Activated naive CD4-positive, alpha-beta T cell treated with anti-CD3 and anti-CD28 coated beads, Interleukin-2, amount 50 U/mL, for 16 hours (primary cell): ENCODE data around the gene CSF3R.
"Not testable (repeated sequence)": the region's sequence is repeated elsewhere in the genome, so short reads cannot be mapped to it uniquely, and the experiment has no call there.

Experiments used
- DNase-seq: peaks from one replicate; pipeline ENCODE4 v3.0.0-alpha.2; 2020

The CSF3R gene

DNA sequence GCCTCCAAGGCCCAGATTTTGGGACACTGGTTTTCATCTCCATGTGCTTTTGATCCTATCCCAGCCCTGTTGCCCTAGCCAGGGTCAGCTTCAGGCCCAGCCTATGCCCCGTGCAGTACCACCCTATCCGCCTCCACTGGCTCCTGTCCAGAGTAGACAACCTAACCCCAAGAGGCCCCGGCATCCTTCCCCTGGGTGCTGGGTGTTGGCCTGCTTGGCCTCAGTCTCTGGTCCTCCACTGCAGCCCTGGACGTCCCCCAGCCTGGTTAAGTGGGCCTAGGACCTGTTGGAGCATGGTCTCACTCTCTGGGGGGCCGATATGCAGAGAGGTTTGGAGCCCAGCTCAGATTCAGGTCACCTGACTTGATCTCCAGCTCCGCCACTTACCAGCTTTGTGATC lies 1.6 kb downstream of the CSF3R start:
- DNase-seq, result no peak

DNA sequence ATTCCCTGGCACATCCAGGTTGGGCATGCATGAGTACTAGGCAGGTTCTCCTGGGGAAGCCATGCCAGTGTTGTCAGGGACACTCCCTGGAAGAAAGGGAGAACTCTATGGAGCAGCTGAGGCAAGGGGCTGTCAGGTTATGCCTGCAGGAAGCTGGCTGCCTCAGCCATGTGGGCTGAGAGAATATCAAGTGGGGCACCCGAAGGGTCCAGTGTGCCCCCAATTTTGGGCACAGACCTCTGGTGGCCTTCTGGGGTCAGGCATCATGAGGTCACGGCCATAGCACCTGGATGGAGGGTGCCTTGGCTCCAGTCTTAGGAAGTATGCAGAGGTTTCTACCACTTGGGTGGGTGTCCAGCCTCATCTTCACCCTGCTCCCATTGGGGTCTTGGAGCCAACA lies 2.6 kb downstream of the CSF3R start:
- no peak for DNase-seq

DNA sequence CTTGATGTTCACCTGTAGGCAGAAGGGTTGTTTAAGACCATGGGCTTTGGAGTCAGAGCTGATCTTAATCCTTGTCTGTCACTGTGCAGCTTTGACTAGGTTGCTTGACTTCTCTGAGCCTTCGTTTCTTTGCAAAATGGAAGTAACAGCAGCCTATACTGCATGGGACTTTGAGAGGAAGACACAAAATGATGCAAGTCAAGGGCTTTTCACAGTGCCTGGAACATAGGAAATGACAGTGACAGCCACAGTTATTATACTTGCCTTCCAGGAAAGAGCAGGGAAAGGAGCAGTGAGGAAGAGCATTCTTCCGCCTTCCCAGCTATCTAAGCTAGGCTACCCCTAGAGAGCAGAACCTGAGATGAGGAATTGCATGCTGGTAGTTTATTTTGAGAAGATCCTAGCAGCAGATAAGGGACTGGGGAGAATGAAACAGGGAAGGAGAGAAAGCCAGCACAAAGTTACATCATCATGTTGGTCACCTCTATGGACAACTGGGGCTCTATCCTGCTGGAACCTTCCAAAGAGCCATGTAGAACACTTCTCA lies 3.1 kb downstream of the CSF3R start:
- no peak for DNase-seq

DNA sequence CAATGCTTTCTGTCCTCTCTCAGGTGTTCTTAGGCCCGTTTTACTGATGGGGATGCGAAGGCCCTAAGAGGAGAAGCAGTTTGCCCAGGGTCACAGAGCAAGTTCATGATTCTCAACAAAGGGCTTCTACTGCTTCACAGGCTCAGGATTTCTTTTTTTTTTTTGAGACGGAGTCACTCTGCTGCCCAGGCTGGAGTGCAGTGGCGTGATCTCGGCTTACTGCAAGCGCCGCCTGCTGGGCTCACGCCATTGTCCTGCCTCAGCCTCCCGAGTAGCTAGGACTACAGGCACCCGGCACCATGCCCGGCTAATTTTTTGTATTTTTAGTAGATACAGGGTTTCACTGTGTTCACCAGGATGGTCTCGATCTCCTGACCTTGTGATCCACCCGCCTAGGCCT lies 5.1 kb downstream of the CSF3R start:
- not testable (repeated sequence) for DNase-seq

DNA sequence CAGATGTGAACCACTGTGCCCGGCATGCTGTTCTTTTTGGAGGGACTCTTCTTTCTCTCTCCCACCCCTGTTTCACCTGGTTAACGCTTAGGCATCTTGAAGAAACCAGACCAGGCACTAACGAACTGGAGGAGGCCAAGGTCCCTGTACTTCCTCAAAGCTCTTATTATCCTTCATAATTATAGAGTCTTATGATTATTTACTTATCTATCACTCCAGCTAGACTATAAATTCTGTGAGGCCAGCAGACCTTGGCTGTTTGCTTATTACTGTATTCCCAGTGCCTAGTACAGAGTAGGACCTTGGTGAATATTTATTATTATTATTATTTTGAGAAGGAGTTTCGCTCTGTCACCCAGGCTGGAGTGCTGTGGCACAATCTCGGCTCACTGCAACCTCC lies 5.8 kb downstream of the CSF3R start:
- DNase-seq, result no peak

DNA sequence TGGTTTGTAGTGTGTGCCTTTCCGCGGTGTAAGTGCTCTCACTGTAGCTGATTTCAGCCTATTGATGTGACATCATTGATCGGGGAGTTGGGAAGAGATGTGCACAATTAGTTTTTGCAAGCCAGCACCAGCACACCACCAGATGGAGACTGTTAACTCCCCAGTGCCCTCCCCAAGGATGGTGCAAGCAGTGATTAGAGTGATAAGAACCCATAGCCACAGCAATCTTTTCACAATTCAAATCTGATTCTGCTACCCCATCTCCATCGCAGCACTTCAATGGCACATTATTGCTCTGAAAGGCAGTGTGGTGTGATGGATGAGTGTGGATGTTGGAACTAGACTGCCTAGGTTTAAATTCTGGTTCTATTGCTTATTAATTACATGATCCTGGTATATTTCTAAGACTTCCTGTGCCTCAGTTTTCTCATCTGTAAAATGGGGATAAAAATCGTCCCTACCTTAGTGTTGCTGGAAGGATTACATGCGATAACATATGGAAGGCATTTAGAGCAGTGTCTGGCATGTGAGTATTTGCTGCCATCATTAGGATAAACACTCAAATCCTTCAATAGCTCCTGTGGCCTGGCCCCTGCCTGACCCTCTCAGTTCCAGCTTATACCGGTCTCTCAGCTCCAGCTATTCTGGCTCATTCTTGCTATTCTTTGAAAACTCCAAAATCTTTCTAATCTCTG lies 6.7 kb downstream of the CSF3R start:
- DNase-seq, result no peak

DNA sequence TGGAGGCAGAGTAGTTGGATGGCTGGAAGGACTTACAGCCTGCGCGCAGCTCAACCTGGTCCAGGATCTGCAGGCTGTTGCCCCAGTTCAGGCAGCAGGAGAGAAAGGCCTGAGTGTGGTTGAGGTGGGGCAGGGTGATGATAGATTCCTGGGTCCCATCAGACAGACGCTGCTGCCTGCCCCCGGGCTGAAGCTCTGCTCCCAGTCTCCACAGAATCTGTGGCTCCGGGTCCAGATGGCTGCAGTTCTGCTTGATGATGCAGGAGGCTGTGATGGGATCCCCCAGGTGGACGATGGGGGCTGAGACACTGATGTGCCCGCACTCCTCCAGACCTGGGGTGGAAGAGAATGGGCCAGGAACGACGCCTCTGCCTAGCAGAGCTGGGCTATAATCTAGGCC lies 7.4 kb downstream of the CSF3R start:
- no peak for DNase-seq

DNA sequence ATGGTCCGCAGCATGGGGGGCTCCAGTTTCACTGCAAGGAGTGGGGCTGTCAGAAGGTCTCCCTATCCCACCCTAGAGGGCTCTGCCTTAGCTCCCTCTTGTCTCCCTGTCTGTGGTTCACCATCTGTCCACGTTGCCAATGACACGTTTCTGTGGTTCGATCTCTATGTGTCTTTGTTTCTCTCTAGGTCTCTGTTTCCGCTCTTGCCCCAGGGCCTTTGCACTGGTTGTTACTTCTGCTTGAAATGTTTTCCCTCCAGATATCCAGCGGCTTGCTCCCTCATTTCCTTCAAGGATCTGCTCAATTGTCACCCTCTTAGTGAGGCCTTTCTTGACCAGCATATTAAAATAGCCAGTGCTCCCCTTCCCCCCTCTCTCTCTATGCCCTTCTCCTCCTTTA lies 10.1 kb downstream of the CSF3R start:
- no peak for DNase-seq

DNA sequence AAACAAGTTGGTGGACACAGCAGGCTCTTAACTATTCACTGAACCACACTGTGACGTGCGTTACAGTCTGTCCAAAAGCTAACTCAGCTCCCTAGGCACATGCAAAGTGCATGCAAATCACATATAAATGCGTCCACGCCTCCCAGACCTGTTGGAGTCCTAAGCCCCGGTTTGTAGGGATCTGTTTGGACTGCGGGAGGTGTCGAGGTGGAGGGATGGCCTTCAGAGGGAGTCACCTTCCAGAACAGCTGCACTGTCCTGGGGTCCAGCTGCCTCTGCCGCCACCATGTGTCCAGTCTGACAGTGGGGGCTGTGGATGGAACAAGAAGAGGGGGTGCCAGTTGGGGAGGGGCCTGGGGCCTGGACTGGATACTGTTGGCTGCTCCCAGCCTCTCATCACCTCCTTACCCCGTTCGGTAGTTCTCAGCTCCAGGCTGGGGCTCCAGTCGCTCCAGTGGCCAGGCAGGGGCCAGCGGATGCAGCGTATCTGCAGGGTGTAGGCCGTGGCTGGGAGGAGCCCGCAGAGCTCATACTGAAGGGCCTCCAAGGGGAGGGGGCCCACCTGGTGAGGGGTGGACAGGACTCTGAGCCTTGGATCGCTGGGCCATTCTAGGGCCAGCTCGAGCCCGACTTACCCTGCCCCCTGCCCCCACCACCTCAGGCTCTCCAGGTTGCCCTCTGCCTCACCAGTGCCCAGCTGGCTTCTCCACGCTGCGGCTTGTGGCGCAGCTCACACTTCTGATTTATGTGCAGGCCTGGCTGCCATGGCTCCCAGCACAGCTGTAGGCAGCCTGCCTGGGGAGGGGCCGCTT lies 10.7 kb downstream of the CSF3R start:
- no peak for DNase-seq

DNA sequence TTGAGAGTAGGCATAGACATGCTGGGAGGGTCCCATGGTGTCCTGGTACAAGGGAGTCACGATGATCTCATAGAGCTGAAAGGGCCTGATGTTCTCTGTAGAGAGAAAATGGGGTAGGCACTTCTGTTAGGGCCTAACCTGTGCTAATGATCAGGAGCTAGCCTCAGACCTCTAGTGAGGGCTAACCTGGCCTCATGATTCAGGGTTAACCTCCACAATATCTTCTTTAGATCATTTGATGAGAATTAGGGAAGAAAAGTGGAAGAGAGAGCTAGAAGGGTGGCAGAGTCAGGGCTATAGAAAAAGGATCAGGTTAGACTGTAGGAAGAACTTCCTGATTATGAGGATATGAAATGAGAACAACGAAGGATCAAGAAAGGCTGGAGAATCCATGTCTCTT lies 13.6 kb downstream of the CSF3R start:
- no peak for DNase-seq

DNA sequence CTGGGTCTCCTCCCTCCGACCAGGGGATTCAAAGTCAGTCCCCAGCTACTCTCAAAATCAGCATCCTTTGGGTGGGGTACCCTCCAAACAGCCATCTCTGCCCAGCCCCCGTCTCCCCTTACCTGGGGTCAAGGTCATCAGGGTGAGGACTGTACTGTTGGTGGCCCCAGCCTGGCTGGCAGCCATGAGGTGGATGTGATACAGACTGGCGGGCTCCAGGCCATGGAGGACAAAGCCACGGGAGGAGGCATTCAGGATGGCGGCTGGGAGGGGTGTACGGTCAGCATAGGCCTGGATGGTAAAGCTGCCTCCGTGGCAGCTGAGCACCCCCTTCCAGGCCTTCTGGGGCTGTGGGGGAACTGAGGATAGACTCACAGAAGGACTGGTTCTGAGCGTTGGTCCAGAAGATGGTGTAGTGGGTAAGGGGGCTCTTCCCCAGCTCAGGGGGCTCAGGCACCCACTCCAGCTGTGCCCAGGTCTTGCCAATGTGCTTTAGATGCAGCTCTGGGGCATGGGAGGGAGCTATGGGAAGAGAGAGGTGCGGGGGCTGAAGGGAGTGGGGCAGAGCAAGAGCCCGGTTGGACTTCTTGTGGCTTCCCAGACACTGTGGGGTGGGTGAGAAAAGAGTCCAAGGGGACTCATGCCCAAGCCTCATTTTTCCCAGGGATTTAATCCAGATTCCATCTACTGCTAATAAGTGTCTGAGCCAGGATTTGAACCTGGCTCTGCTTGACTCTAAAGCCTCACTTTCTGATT lies 14.8 kb downstream of the CSF3R start:
- no peak for DNase-seq

DNA sequence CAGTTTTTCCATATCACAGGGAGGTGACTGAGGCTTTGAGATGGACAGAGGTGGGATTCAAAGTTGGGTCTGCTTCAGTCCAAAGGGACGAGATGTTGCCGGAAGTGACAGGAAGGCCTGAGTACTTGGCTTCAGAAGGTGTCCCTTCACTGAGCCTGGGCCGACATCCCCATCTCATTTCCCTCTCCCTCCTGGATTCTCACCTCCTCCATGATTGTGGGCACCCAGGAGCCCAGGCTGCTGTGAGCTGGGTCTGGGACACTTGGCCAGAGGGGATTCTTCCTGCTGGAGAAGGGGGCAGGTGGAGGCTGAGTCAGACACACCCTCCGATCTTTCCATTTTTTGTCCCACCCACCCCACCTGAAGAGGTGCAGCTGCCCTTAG lies 15.7 kb downstream of the CSF3R start:
- no peak for DNase-seq

DNA sequence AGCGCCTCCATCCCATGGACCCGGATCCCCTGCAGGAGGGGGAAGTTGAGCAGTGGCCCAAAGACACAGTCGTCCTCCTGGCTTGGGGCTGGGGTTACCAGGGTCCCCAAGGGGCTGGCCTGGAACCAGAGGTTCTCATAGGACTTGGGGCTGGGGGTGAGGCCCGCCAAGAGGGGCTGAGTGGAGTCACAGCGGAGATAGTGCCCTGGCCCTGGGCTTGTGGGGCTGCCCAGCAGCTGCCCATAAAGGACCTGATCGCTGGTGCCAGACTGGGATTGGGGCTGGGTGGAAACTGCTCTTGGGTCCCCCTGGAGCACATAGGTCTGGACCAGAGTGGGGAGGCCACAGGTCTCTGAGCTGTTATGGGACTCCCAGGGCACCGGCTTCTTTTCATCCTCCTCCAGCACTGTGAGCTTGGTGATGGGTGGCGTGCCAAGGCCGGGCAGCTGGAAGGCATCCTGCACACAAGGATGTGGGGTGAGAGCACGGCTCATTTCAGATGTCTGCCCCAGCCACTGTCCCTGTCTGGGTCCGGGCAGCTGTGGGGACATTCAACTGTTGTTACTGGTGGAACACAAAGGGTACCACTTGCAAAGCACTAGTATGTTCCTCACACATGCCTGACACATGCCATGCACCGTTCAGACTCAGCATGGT lies 16.2 kb downstream of the CSF3R start:
- DNase-seq, result no peak

DNA sequence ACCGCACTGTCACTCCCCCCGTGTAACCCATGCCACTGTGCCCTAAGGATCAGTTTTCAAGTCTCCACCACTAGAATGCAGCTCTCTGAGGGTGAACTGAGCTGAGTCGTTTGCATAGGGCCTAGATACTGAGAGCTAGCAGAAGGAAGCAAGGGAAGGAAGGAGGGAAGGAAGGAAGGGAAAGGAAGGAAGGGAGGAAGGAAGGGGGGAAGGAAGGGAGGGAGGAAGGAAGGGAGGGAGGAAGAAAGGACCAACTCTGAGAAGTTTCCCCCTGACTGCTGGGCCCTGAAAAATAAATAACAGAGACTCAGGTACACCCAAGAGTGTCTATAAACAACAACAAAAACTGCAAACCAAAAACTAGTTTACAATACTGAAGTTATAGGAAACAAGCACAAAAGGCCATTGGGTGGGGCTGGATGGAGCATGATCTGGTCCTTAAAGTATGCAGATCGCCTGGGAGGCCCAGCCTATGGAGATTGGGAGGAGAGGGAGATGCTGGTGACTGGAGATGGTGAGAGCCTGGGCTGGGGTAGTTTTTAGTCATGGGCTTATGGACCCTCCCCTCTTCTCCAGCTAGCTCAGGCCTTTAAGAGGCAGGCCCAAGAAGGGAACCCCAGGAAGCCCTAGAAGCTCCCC lies 16.9 kb downstream of the CSF3R start:
- no peak for DNase-seq

DNA sequence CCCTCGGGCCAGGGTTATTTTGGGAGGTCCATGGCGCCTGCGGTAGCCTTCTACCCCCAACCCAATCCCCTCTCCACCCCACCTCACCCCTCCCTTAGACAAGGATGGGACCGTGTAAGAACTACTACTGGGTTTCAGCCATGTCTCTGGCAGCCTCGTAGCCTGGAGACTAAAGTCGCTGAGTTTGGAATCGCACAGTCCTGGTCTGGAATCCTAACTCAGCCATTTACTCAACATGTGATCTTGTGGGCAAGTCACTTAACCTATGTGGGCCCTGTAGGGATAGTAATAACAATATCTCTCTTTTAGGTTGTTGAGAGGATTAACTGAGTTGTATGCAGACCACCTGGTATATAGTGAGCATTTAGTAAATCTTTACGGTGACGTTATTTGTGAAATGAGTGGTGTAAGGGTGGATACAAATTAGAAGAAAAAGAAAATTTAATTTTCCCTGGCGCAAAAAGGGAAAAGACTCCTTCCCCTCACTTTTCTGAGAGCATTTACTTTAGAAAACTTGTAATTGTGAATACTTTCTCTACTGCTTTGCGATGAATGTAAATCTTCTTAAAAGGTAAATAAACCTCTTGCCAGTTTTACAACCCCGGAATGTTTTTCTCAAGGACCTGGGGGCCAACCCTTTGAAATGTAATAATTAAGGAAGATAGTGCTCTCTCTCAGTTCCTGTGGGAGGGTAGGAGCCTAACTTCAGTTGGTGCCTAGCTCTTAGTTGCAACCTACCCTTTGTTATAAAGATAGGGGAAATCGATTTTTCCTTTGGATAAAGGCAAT lies 17.9 kb downstream of the CSF3R start:
- no peak for DNase-seq

DNA sequence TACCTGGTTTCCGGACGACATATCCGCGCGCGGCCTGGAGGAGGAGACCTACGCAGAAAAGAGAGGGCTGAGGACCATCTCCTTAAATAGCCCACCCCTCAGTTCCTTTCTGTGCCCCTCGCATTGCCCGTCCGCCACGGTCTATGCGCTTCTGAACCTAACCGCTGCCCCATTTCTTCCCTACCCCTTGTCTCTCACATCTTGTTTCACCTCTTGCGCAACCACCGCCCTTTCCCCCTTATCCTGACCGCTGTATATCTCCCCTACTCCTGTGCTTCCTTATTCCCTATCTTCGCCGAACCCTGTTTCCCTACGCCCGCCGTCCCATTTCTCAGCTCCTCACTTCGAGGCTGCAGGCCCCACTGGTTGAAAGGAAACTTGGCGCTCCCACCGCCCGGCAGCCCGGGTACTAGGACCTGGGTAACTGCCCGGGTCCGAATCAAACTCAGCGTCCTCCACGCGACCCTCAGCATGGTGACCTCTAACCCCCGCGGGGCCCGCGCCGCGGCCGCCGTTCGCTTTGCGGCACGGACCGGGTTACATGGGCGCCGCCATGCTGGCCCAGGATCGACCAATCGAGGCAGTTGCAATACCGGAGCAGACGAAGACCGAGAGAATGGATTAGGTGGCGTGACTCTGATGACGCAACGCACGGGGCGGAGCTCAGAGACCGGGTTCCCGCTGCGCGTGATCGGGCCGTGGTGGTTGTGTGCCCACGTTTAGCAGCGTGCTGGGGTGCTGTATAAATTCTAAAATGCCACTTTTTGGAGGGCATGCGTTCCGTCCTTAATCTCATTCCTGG lies 18.7 kb downstream of the CSF3R start, which contains the start of gene MRPS15:
Gene MRPS15, minus strand, starts transcription at position 582 of the 802 bp plus-strand sequence. Its CDS starts 109 bp downstream, at position 473.
- DNase-seq, result peak; percentile 97

DNA sequence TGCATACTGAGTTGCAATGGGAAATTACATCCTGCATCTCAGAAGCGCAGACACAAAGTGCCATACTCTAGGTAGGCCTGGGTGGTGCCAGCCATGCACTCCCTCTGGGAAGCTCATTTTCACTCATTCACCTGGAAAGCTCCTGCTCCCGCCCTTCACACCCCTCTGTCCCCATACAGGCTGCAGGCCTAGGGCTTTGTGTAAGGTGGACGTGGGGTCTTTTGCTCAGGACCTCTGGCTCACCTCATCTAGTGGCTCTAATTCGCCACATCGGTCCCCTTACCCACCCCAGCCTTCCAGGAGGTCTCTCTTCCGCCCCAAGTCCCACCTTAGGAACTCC lies 19.3 kb downstream of the CSF3R start:
- no peak for DNase-seq

DNA sequence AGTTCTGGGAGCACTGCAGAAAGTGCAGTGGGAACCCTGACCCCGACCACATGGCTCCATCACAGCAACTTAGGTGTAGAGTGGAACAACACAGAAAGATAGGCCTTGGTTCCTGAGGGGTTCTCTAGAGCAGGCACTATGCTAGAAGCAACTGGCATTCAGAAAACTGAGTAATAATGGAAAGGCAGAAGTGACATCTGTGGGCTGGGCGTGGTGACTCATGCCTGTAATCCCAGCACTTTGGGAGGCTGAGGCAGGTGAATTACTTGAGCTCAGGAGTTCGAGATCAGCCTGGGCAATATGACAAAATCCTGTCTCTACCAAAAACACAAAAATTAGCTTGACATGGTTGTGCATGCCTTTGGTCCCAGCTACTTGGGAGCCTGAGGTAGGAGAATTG lies 23.8 kb downstream of the CSF3R start:
- peak; percentile 60 for DNase-seq

DNA sequence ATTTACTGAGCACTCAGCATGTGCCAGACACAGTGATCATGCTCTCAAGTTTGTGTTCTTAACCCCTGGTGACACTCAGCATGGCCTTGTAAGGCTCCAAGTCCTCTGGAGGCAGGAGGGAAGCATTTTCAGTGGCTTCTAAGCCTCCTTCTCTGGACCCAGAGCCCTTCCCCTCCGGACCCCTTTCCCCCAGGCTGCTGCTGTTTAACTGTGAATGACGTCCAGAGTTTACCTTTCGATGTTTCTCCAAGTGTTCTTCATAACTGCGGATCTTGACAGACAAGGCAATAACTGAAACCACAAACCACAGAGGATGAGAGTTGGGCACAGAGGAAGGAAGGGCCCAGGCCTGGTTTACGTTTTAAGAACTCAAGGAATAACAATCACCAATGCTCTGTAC lies 25.0 kb downstream of the CSF3R start:
- no peak for DNase-seq

DNA sequence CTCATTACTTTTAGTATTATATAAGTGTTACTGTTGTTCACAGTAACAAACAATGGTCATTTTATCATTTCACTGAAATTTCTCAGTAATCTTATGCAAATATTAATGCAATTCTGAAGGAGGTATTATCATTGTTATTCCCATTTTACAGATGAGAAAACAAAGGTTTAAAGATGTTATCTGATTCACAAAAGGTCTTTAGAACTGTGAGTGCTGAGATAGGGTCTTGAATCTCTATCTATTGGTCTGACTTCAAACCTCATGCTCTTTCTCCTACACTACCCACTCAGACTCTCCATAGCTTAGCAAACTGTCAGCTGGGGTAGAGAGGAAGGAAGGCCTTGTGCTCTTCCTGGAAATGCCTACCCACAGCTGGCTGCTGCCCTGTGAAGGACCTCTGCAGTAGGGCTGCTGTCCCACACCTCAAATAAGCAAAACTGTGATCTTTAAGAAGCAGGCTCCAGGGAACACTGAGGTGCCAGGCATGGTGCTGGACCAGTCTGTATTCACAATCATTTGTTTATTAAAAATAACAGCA lies 26.3 kb downstream of the CSF3R start:
- no peak for DNase-seq

DNA sequence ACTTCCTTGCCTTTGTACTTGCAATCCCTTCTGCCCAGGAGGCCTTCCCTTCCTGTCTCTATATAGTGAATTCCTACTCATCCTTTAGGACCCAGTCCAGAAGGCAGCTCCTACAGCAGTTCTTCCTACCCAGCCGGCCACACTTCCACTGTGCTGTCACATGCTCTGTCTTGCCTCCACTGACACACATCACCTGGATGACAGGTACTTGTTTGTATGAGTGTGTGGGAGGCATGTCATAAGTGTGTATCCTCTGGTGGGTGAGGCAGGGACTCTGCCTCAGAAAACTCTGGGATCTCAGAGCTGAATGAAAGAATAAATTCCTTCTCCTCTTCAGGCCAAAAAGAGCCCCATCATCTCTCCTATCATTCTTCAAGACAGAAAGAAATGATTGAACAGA lies 27.3 kb downstream of the CSF3R start:
- DNase-seq, result no peak
